ENCODE results near the gene FHIT.

GRCh38 chr3:60364475-60364874, 886.8 kb downstream of the FHIT start:
- TF ChIP-seq, protein P1, sequence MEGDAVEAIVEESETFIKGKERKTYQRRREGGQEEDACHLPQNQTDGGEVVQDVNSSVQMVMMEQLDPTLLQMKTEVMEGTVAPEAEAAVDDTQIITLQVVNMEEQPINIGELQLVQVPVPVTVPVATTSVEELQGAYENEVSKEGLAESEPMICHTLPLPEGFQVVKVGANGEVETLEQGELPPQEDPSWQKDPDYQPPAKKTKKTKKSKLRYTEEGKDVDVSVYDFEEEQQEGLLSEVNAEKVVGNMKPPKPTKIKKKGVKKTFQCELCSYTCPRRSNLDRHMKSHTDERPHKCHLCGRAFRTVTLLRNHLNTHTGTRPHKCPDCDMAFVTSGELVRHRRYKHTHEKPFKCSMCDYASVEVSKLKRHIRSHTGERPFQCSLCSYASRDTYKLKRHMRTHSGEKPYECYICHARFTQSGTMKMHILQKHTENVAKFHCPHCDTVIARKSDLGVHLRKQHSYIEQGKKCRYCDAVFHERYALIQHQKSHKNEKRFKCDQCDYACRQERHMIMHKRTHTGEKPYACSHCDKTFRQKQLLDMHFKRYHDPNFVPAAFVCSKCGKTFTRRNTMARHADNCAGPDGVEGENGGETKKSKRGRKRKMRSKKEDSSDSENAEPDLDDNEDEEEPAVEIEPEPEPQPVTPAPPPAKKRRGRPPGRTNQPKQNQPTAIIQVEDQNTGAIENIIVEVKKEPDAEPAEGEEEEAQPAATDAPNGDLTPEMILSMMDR (IDR thresholded peaks at IDR 0.05): no peak
- TF ChIP-seq POLR2A (IDR thresholded peaks at IDR 0.05): no peak

Measured in transverse colon (tissue), 3 donors.